Rectal smooth muscle tissue (tissue), 1 donor: ENCODE results near the gene C1orf21.
"Not testable (repeated sequence)": the region's sequence is repeated elsewhere in the genome, so short reads cannot be mapped to it uniquely, and the experiment has no call there.

Experiments used
- H3K27ac ChIP-seq: one replicate; pipeline ENCODE4 v1.7.0; 2013; ENCODE audit warnings: low read depth, low read length, inconsistent platforms
- H3K27me3 ChIP-seq: one replicate; pipeline ENCODE4 v1.7.0; 2013; ENCODE audit warnings: low read length; ENCODE audit not compliant: control insufficient read depth, insufficient read depth
- H3K36me3 ChIP-seq: one replicate; pipeline ENCODE4 v1.7.0; 2013; ENCODE audit warnings: low read length; ENCODE audit not compliant: control insufficient read depth, insufficient read depth
- H3K4me1 ChIP-seq: one replicate; pipeline ENCODE4 v1.7.0; 2013; ENCODE audit warnings: low read length; ENCODE audit not compliant: control insufficient read depth, insufficient read depth
- H3K4me3 ChIP-seq: one replicate; pipeline ENCODE4 v1.7.0; 2013; ENCODE audit warnings: low read length
- H3K9ac ChIP-seq: one replicate; pipeline ENCODE4 v1.7.0; 2013; ENCODE audit warnings: low read length

Gene C1orf21

GRCh38 chr1:184597650-184598357 is 211.0 kb downstream of the C1orf21 start:
- Histone ChIP-seq H3K4me1 (no peaks in the 10 kb centered on the region), H3K27me3 (no peaks in the 10 kb centered on the region), H3K36me3 (no peaks in the 10 kb centered on the region), H3K9ac (no peak overlapping the region), H3K4me3 (no peak overlapping the region), H3K27ac (no peak overlapping the region)

GRCh38 chr1:184598403-184599193 is 211.8 kb downstream of the C1orf21 start:
- Histone ChIP-seq H3K4me3 (no peak overlapping the region), H3K27ac (no peak overlapping the region), H3K36me3 (no peaks in the 10 kb centered on the region), H3K9ac (no peak overlapping the region), H3K4me1 (no peaks in the 10 kb centered on the region), H3K27me3 (no peaks in the 10 kb centered on the region)

- Histone ChIP-seq H3K4me3 (no peak overlapping the region), H3K27ac (no peak overlapping the region), H3K9ac (no peak overlapping the region), H3K27me3 (no peaks in the 10 kb centered on the region), H3K4me1 (no peaks in the 10 kb centered on the region), H3K36me3 (no peaks in the 10 kb centered on the region)
Observed at GRCh38 chr1:184604152-184604900, 217.5 kb downstream of the C1orf21 start.

- no peaks in the 10 kb centered on the region for H3K36me3 ChIP-seq
- H3K9ac ChIP-seq = no peak overlapping the region
- no peak overlapping the region for H3K4me3 ChIP-seq
- peak overlapping the region; percentile 4 for H3K27ac ChIP-seq
- no peaks in the 10 kb centered on the region for H3K27me3 ChIP-seq
- H3K4me1 ChIP-seq = peaks cover 5% of the 10 kb centered on the region
Observed at GRCh38 chr1:184605941-184606340, 219.1 kb downstream of the C1orf21 start.

- Histone ChIP-seq H3K4me3 (no peak overlapping the region), H3K27me3 (no peaks in the 10 kb centered on the region), H3K4me1 (peaks cover 12% of the 10 kb centered on the region), H3K27ac (peak overlapping the region; percentile 4), H3K9ac (no peak overlapping the region), H3K36me3 (no peaks in the 10 kb centered on the region)
Observed at GRCh38 chr1:184606786-184607185, 220.0 kb downstream of the C1orf21 start.

- Histone ChIP-seq H3K4me1 (peaks cover 12% of the 10 kb centered on the region), H3K27me3 (no peaks in the 10 kb centered on the region), H3K27ac (peak overlapping the region; percentile 30), H3K9ac (no peak overlapping the region), H3K36me3 (no peaks in the 10 kb centered on the region), H3K4me3 (no peak overlapping the region)
Observed at GRCh38 chr1:184608581-184608980, 221.8 kb downstream of the C1orf21 start.

- no peak overlapping the region for H3K27ac ChIP-seq
- H3K27me3 ChIP-seq = no peaks in the 10 kb centered on the region
- H3K9ac ChIP-seq = no peak overlapping the region
- no peak overlapping the region for H3K4me3 ChIP-seq
- peaks cover 12% of the 10 kb centered on the region for H3K4me1 ChIP-seq
- no peaks in the 10 kb centered on the region for H3K36me3 ChIP-seq
Observed at GRCh38 chr1:184608990-184609389, 222.2 kb downstream of the C1orf21 start.

GRCh38 chr1:184610876-184611595 is 224.2 kb downstream of the C1orf21 start:
- no peaks in the 10 kb centered on the region for H3K27me3 ChIP-seq
- H3K36me3 ChIP-seq = no peaks in the 10 kb centered on the region
- H3K4me1 ChIP-seq = peaks cover 12% of the 10 kb centered on the region
- H3K27ac ChIP-seq = peak overlapping the region; percentile 56
- H3K9ac ChIP-seq = no peak overlapping the region
- H3K4me3 ChIP-seq = peak overlapping the region; percentile 24

GRCh38 chr1:184612229-184612628 is 225.4 kb downstream of the C1orf21 start:
- H3K27ac ChIP-seq, H3K4me3 ChIP-seq: not testable (repeated sequence)

GRCh38 chr1:184614667-184615066 is 227.8 kb downstream of the C1orf21 start:
- Histone ChIP-seq H3K27me3 (no peaks in the 10 kb centered on the region), H3K4me1 (peaks cover 12% of the 10 kb centered on the region), H3K4me3 (no peak overlapping the region), H3K27ac (peak overlapping the region; percentile 47), H3K36me3 (no peaks in the 10 kb centered on the region), H3K9ac (no peak overlapping the region)

More at GRCh38 chr1:184612229-184612628, 225.4 kb downstream of the C1orf21 start:
- not testable (repeated sequence) for H3K36me3 ChIP-seq, H3K27me3 ChIP-seq, H3K9ac ChIP-seq
- H3K4me1 ChIP-seq = peaks cover 12% of the 10 kb centered on the region

GRCh38 chr1:184615301-184615700 is 228.5 kb downstream of the C1orf21 start:
- no peaks in the 10 kb centered on the region for H3K27me3 ChIP-seq
- no peak overlapping the region for H3K4me3 ChIP-seq
- H3K27ac ChIP-seq = no peak overlapping the region
- no peaks in the 10 kb centered on the region for H3K36me3 ChIP-seq
- H3K4me1 ChIP-seq = peaks cover 10% of the 10 kb centered on the region
- H3K9ac ChIP-seq = no peak overlapping the region

- H3K27me3 ChIP-seq = no peaks in the 10 kb centered on the region
- no peak overlapping the region for H3K27ac ChIP-seq
- no peak overlapping the region for H3K9ac ChIP-seq
- peaks cover 3% of the 10 kb centered on the region for H3K4me1 ChIP-seq
- H3K36me3 ChIP-seq = no peaks in the 10 kb centered on the region
- no peak overlapping the region for H3K4me3 ChIP-seq
Observed at GRCh38 chr1:184616504-184616903, 229.7 kb downstream of the C1orf21 start.
